H1 (cell line): ENCODE data around the gene TCF4. TPM values are rescaled to one million over a fixed set of nuclear protein-coding genes. Genes with fewer than 3 reads are reported as not detected.

Experiments
- BRCA1 ChIP-seq: IDR thresholded peaks from 2 replicates; pipeline ENCODE4 v1.6.1; 2012; ENCODE audit warnings: low read depth, low read length, improper control_type of control experiment
- POU5F1 ChIP-seq: IDR thresholded peaks from 2 replicates; pipeline ENCODE4 v1.6.1; 2011; ENCODE audit warnings: low read depth, mild to moderate bottlenecking, low read length, moderate library complexity
- RFX5 ChIP-seq: IDR thresholded peaks from 2 replicates; pipeline ENCODE4 v1.6.1; 2011; ENCODE audit warnings: low read depth, low read length, improper control_type of control experiment, borderline replicate concordance
- TEAD4 ChIP-seq: IDR thresholded peaks from 2 replicates; pipeline ENCODE4 v1.6.1; 2012; ENCODE audit warnings: low read depth, low read length, inconsistent platforms, mixed read lengths
- polyA plus RNA-seq, 7 experiments: library from polyadenylated mRNA; depleted of rRNA in 3 of 7; stranded (reverse) in 5 of 7; unstranded in 2 of 7; fragments of >200 nt in 5 of 7; fragments of 200-250 nt in 2 of 7; gene quantifications; 1 replicate in 5 of 7; 2 replicates in 1 of 7; 4 replicates in 1 of 7; pipeline versions ENCODE4 v1.2.1 to v1.2.3, GENCODE V29; 2011 to 2013; ENCODE audit warnings: missing spikeins in 2 of 7, mixed read lengths in 2 of 7
- total RNA-seq: library from RNA; stranded (reverse); fragmentation: NEBNext Ultra II Directional; extraction: Animal tissue kit (Norgen Biotek cat#: 25700); gene quantifications from 2 replicates; pipeline ENCODE4 v1.2.1, GENCODE V29; 2021
- TF ChIP-seq, protein P1 (sequence below): IDR thresholded peaks from 2 replicates; pipeline ENCODE4 v1.6.1; 2011; ENCODE audit warnings: low read length, improper control_type of control experiment
- TF ChIP-seq, protein P2 (sequence below): fragments of 300-600 bp; sonication (generic); IDR thresholded peaks from 2 replicates; pipeline ENCODE4 v1.7.1; 2012; ENCODE audit warnings: low read length, moderate library complexity, mild to moderate bottlenecking, inconsistent platforms; ENCODE audit not compliant: insufficient replicate concordance

Gene TCF4
- total and polyA plus RNA-seq, 2 of the 8 experiments (the other 6 are each of a cell fraction or from before 2014, with no cell fraction given): 59.3 to 118 TPM

DNA sequence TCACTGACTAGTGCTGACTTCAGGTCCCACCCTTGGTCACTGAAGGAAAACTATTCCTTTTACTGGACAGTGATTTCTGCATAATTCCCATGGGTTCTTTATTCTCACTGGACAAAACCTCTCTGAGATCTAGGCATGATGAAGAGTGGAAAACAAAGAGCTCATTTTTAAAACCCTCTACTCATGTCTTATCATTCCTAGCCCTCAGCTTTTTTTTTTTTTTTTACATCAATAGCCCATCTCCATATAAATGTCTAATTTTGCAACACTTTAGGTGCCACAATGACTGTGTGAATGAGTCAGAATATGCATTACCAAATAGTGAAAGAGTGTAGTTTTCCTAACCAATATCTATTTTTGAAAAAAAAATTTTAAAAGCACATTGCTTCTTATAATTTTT is 74.8 kb downstream of the TCF4 start (continued):
- TF ChIP-seq, protein P1, sequence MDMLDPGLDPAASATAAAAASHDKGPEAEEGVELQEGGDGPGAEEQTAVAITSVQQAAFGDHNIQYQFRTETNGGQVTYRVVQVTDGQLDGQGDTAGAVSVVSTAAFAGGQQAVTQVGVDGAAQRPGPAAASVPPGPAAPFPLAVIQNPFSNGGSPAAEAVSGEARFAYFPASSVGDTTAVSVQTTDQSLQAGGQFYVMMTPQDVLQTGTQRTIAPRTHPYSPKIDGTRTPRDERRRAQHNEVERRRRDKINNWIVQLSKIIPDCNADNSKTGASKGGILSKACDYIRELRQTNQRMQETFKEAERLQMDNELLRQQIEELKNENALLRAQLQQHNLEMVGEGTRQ: no peak
- TF ChIP-seq, protein P2, sequence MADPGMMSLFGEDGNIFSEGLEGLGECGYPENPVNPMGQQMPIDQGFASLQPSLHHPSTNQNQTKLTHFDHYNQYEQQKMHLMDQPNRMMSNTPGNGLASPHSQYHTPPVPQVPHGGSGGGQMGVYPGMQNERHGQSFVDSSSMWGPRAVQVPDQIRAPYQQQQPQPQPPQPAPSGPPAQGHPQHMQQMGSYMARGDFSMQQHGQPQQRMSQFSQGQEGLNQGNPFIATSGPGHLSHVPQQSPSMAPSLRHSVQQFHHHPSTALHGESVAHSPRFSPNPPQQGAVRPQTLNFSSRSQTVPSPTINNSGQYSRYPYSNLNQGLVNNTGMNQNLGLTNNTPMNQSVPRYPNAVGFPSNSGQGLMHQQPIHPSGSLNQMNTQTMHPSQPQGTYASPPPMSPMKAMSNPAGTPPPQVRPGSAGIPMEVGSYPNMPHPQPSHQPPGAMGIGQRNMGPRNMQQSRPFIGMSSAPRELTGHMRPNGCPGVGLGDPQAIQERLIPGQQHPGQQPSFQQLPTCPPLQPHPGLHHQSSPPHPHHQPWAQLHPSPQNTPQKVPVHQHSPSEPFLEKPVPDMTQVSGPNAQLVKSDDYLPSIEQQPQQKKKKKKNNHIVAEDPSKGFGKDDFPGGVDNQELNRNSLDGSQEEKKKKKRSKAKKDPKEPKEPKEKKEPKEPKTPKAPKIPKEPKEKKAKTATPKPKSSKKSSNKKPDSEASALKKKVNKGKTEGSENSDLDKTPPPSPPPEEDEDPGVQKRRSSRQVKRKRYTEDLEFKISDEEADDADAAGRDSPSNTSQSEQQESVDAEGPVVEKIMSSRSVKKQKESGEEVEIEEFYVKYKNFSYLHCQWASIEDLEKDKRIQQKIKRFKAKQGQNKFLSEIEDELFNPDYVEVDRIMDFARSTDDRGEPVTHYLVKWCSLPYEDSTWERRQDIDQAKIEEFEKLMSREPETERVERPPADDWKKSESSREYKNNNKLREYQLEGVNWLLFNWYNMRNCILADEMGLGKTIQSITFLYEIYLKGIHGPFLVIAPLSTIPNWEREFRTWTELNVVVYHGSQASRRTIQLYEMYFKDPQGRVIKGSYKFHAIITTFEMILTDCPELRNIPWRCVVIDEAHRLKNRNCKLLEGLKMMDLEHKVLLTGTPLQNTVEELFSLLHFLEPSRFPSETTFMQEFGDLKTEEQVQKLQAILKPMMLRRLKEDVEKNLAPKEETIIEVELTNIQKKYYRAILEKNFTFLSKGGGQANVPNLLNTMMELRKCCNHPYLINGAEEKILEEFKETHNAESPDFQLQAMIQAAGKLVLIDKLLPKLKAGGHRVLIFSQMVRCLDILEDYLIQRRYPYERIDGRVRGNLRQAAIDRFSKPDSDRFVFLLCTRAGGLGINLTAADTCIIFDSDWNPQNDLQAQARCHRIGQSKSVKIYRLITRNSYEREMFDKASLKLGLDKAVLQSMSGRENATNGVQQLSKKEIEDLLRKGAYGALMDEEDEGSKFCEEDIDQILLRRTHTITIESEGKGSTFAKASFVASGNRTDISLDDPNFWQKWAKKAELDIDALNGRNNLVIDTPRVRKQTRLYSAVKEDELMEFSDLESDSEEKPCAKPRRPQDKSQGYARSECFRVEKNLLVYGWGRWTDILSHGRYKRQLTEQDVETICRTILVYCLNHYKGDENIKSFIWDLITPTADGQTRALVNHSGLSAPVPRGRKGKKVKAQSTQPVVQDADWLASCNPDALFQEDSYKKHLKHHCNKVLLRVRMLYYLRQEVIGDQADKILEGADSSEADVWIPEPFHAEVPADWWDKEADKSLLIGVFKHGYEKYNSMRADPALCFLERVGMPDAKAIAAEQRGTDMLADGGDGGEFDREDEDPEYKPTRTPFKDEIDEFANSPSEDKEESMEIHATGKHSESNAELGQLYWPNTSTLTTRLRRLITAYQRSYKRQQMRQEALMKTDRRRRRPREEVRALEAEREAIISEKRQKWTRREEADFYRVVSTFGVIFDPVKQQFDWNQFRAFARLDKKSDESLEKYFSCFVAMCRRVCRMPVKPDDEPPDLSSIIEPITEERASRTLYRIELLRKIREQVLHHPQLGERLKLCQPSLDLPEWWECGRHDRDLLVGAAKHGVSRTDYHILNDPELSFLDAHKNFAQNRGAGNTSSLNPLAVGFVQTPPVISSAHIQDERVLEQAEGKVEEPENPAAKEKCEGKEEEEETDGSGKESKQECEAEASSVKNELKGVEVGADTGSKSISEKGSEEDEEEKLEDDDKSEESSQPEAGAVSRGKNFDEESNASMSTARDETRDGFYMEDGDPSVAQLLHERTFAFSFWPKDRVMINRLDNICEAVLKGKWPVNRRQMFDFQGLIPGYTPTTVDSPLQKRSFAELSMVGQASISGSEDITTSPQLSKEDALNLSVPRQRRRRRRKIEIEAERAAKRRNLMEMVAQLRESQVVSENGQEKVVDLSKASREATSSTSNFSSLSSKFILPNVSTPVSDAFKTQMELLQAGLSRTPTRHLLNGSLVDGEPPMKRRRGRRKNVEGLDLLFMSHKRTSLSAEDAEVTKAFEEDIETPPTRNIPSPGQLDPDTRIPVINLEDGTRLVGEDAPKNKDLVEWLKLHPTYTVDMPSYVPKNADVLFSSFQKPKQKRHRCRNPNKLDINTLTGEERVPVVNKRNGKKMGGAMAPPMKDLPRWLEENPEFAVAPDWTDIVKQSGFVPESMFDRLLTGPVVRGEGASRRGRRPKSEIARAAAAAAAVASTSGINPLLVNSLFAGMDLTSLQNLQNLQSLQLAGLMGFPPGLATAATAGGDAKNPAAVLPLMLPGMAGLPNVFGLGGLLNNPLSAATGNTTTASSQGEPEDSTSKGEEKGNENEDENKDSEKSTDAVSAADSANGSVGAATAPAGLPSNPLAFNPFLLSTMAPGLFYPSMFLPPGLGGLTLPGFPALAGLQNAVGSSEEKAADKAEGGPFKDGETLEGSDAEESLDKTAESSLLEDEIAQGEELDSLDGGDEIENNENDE: no peak
- no peak for TF ChIP-seq TEAD4
- TF ChIP-seq POU5F1: no peak
- TF ChIP-seq RFX5: no peak
- no peak for TF ChIP-seq BRCA1
